Ammon's horn (tissue), 1 donor: ENCODE results near the gene ZNF521.

ENCODE experiments used
- DNase-seq: peaks from one replicate; pipeline ENCODE4 v3.0.0-alpha.2; 2016; ENCODE audit warnings: low spot score

The ZNF521 gene

DNA sequence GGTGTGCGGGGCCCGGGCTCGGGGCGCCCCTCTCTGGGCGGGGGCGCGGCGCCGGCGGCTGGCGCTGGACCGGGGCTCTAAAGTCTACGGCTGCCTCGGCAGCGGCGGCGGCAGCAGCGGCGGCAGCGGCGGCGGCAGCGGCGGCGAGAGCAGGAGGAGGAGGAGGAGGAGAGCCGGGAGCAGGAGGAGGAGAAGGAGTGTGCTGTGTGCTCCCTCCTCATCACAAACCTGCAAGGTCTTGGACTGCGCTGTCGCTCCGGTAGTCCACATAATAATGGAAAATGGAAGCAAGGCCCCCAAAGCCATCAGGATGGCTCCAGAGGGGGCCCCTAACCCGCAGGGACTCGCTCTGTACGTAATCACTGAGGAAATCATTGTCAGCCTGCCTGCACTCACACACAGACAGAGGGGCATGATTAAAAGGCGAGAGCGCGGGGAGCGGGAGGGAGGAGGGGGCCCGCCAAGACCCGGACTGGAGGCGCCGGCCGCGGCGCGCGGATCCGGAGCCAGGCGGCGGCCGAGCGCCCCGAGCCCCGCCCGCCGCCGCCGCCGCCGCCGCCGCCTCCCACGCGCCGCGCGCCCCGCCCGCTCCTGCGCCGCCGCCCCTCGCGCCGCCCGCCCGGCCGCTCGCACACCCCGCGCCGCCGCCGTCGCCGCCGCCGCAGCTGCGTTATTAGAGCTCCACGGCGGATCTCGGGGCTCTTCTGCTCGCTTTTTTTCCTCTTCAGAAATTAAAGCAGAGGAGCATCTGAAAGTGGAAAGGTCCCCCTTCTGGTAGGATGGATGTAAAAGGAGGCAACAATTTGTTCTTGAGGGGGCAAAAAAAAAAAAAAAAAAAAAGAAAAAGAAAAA lies at the start of gene ZNF521:
Gene ZNF521, minus strand, starts transcription at position 390 of the 852 bp plus-strand sequence. CDS start 1,220 bp downstream, outside the sequence.
- peak; percentile 93 for DNase-seq

DNA sequence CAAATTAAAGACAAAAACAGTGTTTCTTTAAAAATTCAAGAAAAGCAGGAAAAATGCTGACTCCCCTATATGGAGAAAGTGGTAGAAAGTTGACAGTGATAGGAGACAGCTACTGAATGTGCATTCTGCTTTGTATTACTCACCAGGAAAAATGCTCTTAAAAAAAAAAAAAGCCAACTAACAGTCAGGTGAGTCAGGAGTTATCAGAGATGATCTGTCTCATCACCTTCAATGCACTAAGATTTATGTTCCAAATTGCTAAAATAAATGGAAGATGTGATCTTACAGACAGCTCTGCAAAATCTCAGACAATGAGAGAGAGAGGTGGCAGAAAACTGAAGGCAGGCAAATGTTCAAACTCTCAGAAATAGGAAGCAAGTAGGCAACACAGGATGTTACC lies 47.6 kb upstream of the ZNF521 start:
- no peak for DNase-seq

DNA sequence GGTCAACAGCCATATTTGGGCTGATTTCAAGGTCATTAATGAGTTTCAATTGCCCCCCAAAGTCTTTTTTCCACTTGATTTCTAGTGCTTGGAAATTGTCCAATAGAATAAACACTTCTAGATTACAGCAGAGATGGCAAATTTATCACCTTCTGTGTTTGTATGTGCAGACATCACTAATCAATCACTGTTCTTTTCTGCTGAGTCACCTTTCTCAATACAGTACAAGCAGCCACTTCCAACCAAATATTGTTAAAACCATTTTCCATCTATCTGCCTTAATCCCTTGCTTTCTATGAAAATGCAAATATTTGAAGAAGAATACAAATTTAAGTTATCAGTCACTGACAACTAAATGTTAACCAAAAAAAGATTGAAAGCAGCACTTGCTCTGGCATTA lies 40.2 kb upstream of the ZNF521 start:
- DNase-seq, result no peak

DNA sequence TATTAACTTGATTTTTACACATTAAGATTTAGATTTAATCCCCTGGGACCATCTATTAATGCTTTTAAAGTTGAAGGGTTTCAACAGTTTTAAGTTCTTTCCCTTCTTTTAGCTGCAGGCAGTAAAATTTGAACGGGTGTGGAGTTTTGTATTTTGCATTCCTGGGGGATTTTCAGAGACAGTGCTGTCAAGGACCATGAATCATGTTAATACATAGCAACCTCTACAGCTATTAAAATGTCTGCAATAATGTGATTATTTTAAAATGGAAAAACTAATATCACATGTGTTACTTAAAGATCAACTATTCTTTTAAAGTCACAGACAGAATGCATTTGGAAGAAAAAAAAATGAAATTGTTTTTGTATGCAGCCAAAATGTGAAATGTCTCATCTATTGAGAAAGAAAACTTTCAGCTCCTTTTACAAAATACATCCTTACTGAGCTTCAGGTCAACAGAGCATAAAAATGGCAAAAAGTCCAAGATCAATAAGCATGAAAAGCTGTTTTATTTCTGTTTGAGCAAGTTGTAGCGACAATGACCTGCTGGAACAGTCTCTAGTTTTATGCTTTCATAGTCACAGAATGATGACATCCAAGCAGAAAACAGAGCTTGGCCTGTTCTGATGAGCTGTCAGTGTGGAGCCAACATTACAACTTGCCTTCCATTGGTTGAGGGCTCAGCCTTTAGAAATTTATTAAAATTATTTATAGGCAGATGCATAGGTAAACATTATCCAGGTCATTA lies 21.6 kb upstream of the ZNF521 start:
- no peak for DNase-seq

DNA sequence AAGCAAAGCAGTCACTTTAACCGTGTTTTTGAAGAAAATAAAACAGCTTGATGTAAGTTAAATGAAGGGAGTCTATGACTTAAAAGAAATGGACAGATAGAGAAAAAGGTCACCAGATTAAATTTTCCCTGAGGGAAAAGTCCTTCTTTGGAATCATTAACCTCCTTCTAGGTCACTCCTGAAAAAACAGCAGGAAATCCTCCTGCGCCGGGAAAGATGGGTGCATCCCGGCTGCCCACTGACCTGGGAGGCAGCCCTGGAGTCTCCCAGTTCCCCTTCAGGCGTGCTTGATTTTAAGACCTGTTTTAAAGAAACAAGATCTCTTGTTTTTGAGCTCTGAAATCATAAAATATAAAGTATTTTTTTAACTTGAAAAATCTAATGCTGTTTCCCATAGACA lies 18.4 kb upstream of the ZNF521 start:
- no peak for DNase-seq

DNA sequence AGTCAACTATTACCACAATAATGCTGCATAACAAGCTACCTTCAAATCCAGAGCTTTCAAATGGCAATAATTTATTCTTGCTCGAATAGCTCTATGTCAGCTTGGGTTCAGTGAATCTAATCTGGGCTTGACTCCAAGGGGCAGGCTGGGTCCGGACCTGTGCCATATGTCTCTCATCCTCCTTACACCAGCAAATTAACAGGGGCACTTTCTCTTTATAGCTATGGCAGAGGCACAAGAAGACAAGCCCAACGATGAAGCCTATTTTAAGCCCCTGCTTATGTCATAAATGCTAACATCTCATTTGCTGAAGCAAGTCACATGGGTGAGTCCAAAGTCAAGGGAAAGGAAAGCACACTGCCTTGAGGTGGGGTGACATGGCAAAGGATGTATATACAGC lies 13.3 kb upstream of the ZNF521 start:
- DNase-seq, result no peak

DNA sequence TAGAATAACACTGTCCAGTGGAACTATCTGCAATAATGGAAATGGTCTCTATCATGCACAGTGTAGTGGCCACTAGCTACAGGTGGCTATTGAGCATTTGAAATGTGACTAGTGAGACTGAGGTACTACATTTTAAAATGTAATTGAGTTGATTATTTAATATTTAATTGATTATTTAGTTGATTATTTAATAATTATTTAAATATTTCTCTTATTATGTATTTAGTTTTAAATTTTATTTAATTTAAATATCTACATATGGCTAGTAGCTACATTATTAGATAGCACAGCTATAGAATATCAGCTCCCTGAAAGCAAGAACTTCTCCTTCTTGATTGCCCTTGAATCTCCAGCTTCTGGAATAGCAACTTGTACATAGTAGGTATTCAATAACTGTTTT lies 12.8 kb upstream of the ZNF521 start:
- no peak for DNase-seq

DNA sequence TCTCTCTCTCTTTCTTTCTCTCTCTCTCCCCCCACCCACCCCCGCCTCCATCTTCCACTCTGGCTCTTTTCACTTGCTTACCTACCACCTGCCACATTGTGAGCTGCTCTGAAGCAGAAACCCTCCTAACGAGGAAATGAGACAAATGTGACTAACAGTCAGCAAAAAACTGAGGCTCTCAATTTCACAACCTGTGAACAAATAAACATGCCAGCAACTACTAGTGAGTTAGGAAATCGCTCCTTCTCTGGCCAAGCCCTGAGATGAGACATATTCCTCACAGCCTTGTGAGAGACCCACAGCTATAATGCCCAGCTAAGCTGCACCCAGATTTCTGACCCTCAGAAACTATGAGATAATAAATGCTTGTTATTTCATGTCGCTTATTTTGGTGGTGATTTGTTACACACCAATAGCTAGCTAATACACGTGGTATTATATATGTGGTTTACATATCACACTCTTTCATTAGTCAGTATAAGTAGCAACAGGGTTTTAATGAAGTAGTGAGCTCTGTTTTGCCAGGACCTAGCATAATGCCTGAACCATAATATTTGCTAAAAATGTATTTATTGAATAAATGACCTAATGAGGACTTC lies 8.4 kb upstream of the ZNF521 start:
- no peak for DNase-seq

DNA sequence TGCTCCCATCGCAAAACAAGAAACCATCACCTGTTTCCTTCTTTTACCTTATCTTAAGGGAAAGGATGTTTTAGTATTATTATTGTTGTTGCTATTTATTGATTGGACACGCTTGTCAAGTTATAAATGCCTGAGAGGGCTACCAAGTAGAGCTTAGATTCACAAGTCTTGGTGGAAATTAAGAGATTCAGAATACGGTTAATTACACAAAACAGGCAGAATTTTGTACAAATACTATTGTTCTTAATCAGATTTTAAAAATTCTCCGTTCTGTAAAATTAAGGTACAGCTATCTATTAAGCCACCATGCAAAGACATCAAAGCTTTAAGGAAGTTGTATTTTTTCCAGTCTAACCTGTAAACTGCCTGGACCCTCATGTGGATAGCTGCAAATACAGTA lies 1.1 kb upstream of the ZNF521 start:
- no peak for DNase-seq

DNA sequence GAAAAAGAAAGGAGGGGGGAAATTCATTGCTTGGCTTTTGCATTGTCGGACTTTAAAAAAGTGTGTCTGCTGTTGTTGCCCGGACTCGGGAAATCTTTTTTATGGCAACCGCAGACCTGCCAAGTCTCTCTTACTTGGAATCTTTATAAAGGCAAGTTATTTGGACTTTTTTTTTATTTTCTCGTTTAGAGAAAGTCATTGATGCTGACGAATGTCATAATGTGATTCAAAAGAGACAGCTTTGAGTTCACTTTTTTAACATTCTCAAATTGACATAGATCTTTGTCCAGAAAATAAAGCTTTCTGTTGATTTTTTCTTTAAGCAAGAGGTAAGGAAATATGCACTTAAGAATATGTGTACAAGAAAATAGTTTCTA lies 651 bp upstream of the ZNF521 start:
- peak; percentile 5 for DNase-seq

DNA sequence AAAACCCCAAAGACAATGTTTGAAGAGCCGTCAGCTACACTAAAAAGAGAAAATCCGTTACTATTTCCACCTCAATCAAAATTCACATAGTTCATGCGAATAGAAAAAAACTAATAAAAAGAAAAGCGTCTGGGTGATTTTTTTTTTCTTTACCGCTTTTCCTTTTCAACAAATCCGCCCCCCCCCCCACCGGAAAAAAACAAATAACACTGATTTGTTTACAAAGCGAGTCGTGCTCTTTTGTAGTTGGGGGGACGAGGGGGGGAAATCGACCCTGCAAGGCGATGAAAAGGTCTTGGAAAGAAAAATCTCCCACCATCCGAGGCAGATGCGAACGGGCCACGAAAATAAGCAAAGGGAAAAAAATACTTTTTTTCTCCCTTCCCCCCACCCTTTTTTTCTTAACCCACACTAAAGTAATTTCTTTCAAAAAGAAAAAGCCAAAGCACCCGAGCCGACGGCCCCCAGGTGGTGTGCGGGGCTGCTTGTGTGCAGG lies 638 bp downstream of the ZNF521 start:
- DNase-seq, result no peak

DNA sequence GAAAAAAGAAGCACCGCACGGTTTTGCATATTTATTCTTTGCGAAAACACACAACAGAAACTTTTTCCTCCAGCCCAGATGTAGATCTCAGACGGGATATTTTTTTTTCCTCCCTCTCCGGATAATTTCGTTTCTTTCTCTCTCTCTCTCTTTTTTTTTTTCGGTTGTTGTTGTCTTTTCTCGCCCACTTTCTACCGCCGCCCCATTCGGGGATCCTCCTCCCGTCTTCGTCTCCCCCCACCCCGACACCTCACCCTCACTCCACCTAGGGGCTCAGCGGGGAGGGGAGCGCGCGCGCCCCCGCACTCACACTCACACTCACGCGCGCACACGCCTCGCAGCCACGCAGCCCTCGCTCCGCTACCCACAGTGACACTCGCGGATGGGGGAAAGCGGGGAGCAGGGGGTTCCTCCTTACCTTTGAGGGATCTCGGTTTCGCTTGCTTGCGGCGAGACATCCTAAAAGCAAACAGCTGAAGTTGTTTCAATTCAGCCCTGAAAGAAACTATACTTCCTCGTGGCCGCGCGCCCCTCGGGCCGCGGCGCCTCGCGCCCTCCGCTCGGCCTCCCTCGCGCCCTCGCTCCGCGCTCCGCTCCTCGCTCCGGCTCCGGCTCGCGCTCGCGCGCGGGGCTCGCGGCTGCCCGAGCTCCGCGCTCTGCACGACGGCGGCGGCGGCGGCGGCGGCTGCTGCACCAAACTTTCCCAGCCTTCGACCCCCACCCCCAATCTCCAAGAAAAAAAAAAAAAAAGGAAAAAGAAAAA lies 1.3 kb downstream of the ZNF521 start:
- peak; percentile 66 for DNase-seq

DNA sequence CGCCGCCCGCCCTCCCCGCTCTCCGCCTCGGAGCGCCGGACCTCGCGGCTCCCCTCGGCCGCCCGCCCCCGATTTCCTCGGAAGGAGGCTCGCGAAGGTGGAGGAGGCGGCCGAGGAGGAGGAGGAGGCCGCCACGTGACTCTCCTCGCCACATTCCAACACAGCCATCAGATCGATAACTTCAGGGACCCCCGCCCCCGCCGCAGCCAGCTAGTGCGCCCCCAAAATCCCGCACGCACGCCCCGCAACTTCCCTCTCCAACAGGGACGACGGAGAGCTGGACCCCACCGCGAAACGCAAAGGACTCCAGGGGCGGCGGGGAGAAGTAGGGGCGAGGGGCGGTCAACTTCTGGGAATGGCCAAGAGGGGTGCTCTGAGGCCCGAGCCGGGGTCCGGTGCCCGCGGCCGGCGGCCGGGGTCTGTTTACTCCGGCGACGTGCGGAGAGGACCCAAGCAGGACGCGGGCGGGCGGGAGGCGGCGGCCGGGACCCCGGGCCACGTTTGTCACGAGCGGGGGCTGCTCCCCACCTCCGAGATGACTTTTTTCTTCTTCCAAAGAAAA lies 2.0 kb downstream of the ZNF521 start:
- no peak for DNase-seq

DNA sequence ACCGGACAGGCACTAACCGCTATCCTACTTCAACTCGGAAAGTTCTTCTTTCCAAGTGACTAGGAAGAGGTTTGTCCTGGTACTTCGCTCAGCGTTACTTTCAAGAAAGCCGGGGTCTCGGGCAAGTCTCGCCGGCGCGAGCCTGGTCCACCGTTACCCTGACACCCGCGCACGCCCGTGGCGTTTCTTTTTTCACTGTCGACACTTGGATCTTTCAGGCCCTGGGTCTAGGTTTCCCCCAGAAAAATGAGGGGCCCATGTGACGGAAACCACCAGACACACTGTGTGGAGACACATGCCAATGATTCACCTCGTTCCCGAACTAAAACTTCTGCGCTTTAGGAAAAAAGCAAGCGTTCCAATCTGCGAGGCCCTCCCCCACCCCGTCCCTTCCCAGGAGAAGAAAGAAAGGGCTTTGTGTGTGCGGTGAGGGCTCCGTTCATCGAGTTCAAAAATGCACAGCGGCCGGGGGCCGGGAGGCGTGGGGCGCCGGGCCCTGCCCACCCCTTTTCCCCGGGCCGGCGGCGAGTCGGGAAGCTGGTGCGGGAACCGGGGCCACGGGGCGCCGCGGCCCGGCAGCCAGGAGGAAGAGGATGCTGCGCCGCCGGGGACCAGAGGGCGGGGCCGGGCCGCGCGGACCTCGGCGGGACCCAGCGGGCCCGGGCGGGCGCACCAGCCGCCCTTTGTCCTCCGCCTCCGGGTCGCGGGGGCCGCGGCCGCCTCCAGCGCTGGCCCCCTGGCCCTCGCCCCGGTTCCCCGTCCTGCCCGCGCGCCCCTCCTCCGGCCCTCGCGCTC lies 2.6 kb downstream of the ZNF521 start:
- peak; percentile 53 for DNase-seq

DNA sequence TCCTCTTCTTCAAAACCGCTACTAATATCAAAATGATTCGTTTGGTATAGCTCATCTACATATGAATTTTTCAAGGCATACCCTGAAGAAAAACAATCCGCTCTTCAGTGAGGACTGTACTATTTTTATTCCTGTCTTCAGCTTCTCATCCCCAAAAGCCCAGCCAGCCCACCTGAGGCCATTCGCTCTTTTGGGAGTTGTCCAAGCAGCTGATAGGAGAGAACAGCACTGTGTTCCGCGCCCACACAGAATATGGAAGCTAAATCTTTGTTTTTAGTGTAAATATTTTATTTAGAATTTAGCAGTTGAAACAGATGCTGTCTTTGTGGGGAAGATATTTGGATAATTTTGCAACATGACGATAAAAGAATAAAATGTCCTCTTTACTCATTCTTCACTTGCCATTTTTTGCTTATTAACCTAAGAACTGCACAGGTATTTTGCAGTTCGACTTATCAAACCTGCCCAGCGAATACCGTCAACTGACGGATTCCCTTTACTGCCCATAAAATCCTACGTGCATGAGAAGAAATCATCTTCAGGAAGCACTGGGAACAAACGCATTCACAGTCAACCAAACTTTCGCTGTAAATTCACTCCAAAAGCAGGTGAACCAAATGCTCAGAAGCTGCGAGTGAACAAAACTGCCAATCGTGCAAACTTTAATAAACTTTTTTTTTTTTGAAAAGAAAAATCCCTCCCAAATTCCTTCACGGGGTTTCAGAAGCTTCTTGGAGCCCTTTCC lies 3.4 kb downstream of the ZNF521 start:
- DNase-seq, result no peak

DNA sequence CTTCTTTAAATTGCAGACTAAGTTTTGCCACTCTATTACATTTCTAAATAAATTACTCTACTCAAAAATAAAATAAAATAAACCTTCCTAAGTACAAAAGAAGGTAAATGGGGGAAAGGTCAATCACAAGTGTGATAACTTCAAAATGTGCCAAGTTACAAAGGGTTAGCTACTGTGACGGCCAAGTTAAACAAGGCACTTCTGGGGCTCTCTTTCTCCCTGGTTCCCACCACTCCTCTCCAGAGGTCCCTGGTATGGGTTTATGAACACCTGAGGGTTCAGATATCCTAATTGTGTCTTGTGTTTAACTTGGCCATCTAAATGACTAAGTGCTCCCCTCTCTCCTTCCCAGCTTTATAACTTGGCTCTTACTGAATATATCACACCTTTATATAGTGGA lies 5.4 kb downstream of the ZNF521 start:
- no peak for DNase-seq

DNA sequence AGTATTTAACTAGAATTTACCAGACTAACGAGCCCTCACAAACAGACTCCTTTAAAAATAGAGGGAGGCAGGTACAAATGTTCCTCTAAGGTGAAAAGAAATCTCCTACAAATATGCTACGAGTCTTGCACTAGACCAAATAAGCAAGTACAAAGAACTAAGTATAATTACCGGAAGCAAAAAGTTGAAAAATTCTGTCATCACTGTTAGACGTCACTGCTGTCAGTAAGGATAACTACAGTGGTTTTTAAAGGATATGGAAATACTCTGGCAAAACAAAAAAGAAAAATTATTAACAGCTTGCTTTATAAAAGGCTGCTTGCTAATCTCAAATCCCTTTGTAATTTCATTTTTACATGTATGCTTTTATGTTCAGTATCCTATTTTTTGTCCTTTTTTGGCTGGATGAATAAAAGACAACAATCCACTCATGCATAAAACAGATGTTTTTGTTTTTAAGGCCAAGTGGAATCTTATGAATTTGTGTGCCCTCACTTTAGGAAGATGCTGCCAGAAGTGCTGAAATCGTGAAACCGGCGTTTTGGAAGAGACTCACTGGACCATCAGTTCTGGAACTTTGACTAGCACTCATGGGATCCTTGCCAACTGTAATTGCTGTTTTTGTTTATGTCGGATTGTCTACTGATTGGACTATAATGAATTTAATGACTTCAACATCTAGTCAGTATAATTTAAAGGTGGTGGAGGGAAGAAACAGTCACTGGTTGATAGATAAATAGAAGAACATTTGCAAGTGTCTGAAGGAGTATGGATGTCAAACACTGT lies 6.7 kb downstream of the ZNF521 start:
- no peak for DNase-seq

DNA sequence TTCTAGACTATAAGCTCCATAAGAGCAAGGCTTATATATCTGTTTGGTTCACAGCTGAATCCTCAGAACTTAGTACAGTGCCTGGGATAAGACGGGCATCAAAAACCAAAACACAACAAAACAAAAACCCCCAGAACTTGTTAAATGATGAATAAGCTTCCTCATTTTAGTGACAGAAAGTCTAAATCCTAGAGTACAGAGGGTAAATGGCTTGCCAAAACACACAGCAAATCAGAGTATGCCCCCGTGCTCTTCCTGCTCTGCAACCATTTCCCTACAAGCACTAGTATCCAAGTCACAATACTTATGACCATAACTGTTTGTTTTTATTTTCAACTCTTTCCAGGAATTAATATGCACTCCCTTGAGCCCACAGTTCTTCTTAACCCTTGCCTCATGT lies 10.1 kb downstream of the ZNF521 start:
- no peak for DNase-seq

DNA sequence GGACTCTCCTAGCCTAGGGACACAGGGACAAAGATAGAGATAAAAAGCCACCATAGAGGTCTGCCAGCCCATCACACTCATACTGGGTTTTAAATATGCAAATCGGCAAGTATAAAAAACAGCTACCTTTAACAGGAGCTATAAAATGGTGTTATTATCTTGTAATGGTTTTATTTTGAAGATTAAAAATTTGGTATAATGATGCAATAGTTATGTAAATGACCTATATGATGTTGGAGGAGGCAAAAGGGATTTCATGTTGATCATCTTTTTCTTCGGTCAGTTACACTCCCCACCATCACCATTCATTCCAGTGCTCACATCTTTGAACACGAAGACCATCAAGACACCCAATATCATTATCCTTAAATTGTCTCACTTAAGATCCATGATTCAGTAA lies 11.2 kb downstream of the ZNF521 start:
- DNase-seq, result no peak
